Measurements from ENCODE around the gene RAB27B.
"Not testable (repeated sequence)": the region's sequence is repeated elsewhere in the genome, so short reads cannot be mapped to it uniquely, and the experiment has no call there.

Gene RAB27B

GRCh38 chr18:54820785-54821275 lies 7.4 kb upstream of the RAB27B start:
- peaks cover 11% of the 10 kb centered on the region for H3K4me1 ChIP-seq (ENCODE audit: control insufficient read depth, insufficient read depth, low read length)
- not testable (repeated sequence) for H3K9ac ChIP-seq (ENCODE audit: low read length); DNase-seq (ENCODE audit: low read depth); H3K4me3 ChIP-seq (ENCODE audit: low read length); H3K36me3 ChIP-seq (ENCODE audit: control insufficient read depth, insufficient read depth, low read length, severe bottlenecking); H3K9me3 ChIP-seq (ENCODE audit: control insufficient read depth, low read length); H3K27me3 ChIP-seq (replicated peaks; ENCODE audit: control insufficient read depth, insufficient read depth, low read length)

- Histone ChIP-seq H3K27me3 (replicated peaks; ENCODE audit: control insufficient read depth, insufficient read depth, low read length) (no peaks in the 10 kb centered on the region), H3K9ac (ENCODE audit: low read length) (peak overlapping the region; percentile 51), H3K9me3 (ENCODE audit: control insufficient read depth, low read length) (no peaks in the 10 kb centered on the region), H3K36me3 (ENCODE audit: control insufficient read depth, insufficient read depth, low read length, severe bottlenecking) (no peaks in the 10 kb centered on the region), H3K4me3 (ENCODE audit: low read length) (no peak overlapping the region), H3K4me1 (ENCODE audit: control insufficient read depth, insufficient read depth, low read length) (peaks cover 15% of the 10 kb centered on the region)
- peak; percentile 78 for DNase-seq (ENCODE audit: low read depth)
Observed at GRCh38 chr18:54822872-54823845, 5.1 kb upstream of the RAB27B start.

- Histone ChIP-seq H3K9ac (ENCODE audit: low read length) (no peak overlapping the region), H3K4me1 (ENCODE audit: control insufficient read depth, insufficient read depth, low read length) (peaks cover 18% of the 10 kb centered on the region), H3K4me3 (ENCODE audit: low read length) (no peak overlapping the region), H3K27me3 (replicated peaks; ENCODE audit: control insufficient read depth, insufficient read depth, low read length) (no peaks in the 10 kb centered on the region), H3K9me3 (ENCODE audit: control insufficient read depth, low read length) (no peaks in the 10 kb centered on the region), H3K36me3 (ENCODE audit: control insufficient read depth, insufficient read depth, low read length, severe bottlenecking) (no peaks in the 10 kb centered on the region)
- DNase-seq (ENCODE audit: low read depth) = no peak
Observed at GRCh38 chr18:54824761-54825160, 3.5 kb upstream of the RAB27B start.

GRCh38 chr18:54825601-54826344 lies 2.5 kb upstream of the RAB27B start:
- H3K4me1 ChIP-seq (ENCODE audit: control insufficient read depth, insufficient read depth, low read length) = peaks cover 18% of the 10 kb centered on the region
- no peak overlapping the region for H3K9ac ChIP-seq (ENCODE audit: low read length)
- H3K36me3 ChIP-seq (ENCODE audit: control insufficient read depth, insufficient read depth, low read length, severe bottlenecking) = no peaks in the 10 kb centered on the region
- DNase-seq (ENCODE audit: low read depth) = no peak
- no peaks in the 10 kb centered on the region for H3K27me3 ChIP-seq (replicated peaks; ENCODE audit: control insufficient read depth, insufficient read depth, low read length)
- no peak overlapping the region for H3K4me3 ChIP-seq (ENCODE audit: low read length)
- H3K9me3 ChIP-seq (ENCODE audit: control insufficient read depth, low read length) = no peaks in the 10 kb centered on the region

GRCh38 chr18:54828986-54829385 lies 709 bp downstream of the RAB27B start:
- no peak for DNase-seq (ENCODE audit: low read depth)
- Histone ChIP-seq H3K4me1 (ENCODE audit: control insufficient read depth, insufficient read depth, low read length) (peaks cover 7% of the 10 kb centered on the region), H3K36me3 (ENCODE audit: control insufficient read depth, insufficient read depth, low read length, severe bottlenecking) (no peaks in the 10 kb centered on the region), H3K9ac (ENCODE audit: low read length) (peak overlapping the region; percentile 24), H3K9me3 (ENCODE audit: control insufficient read depth, low read length) (peaks cover 4% of the 10 kb centered on the region), H3K4me3 (ENCODE audit: low read length) (peak overlapping the region; percentile 81), H3K27me3 (replicated peaks; ENCODE audit: control insufficient read depth, insufficient read depth, low read length) (no peaks in the 10 kb centered on the region)

GRCh38 chr18:54829856-54830255 lies 1.6 kb downstream of the RAB27B start:
- no peak for DNase-seq (ENCODE audit: low read depth)
- Histone ChIP-seq H3K27me3 (replicated peaks; ENCODE audit: control insufficient read depth, insufficient read depth, low read length) (no peaks in the 10 kb centered on the region), H3K9ac (ENCODE audit: low read length) (no peak overlapping the region), H3K36me3 (ENCODE audit: control insufficient read depth, insufficient read depth, low read length, severe bottlenecking) (no peaks in the 10 kb centered on the region), H3K4me3 (ENCODE audit: low read length) (no peak overlapping the region), H3K9me3 (ENCODE audit: control insufficient read depth, low read length) (peaks cover 4% of the 10 kb centered on the region), H3K4me1 (ENCODE audit: control insufficient read depth, insufficient read depth, low read length) (peaks cover 7% of the 10 kb centered on the region)

GRCh38 chr18:54830260-54830659 lies 2.0 kb downstream of the RAB27B start:
- H3K9ac ChIP-seq (ENCODE audit: low read length) = no peak overlapping the region
- no peak overlapping the region for H3K4me3 ChIP-seq (ENCODE audit: low read length)
- peaks cover 7% of the 10 kb centered on the region for H3K4me1 ChIP-seq (ENCODE audit: control insufficient read depth, insufficient read depth, low read length)

GRCh38 chr18:54830866-54831265 lies 2.6 kb downstream of the RAB27B start:
- Histone ChIP-seq H3K4me1 (ENCODE audit: control insufficient read depth, insufficient read depth, low read length) (peaks cover 7% of the 10 kb centered on the region), H3K27me3 (replicated peaks; ENCODE audit: control insufficient read depth, insufficient read depth, low read length) (no peaks in the 10 kb centered on the region), H3K9me3 (ENCODE audit: control insufficient read depth, low read length) (peaks cover 4% of the 10 kb centered on the region), H3K9ac (ENCODE audit: low read length) (no peak overlapping the region), H3K36me3 (ENCODE audit: control insufficient read depth, insufficient read depth, low read length, severe bottlenecking) (no peaks in the 10 kb centered on the region), H3K4me3 (ENCODE audit: low read length) (no peak overlapping the region)
- DNase-seq (ENCODE audit: low read depth) = no peak

More at GRCh38 chr18:54830260-54830659, 2.0 kb downstream of the RAB27B start:
- no peak for DNase-seq (ENCODE audit: low read depth)
- H3K36me3 ChIP-seq (ENCODE audit: control insufficient read depth, insufficient read depth, low read length, severe bottlenecking) = no peaks in the 10 kb centered on the region
- no peaks in the 10 kb centered on the region for H3K27me3 ChIP-seq (replicated peaks; ENCODE audit: control insufficient read depth, insufficient read depth, low read length)
- peaks cover 4% of the 10 kb centered on the region for H3K9me3 ChIP-seq (ENCODE audit: control insufficient read depth, low read length)

GRCh38 chr18:54835944-54836343 lies 7.7 kb downstream of the RAB27B start:
- H3K27me3 ChIP-seq (replicated peaks; ENCODE audit: control insufficient read depth, insufficient read depth, low read length) = no peaks in the 10 kb centered on the region
- no peak overlapping the region for H3K4me3 ChIP-seq (ENCODE audit: low read length)
- no peak for DNase-seq (ENCODE audit: low read depth)
- H3K9ac ChIP-seq (ENCODE audit: low read length) = no peak overlapping the region
- peaks cover 4% of the 10 kb centered on the region for H3K9me3 ChIP-seq (ENCODE audit: control insufficient read depth, low read length)
- H3K4me1 ChIP-seq (ENCODE audit: control insufficient read depth, insufficient read depth, low read length) = no peaks in the 10 kb centered on the region
- no peaks in the 10 kb centered on the region for H3K36me3 ChIP-seq (ENCODE audit: control insufficient read depth, insufficient read depth, low read length, severe bottlenecking)

- DNase-seq (ENCODE audit: low read depth) = peak; percentile 5
- no peaks in the 10 kb centered on the region for H3K4me1 ChIP-seq (ENCODE audit: control insufficient read depth, insufficient read depth, low read length)
- no peak overlapping the region for H3K4me3 ChIP-seq (ENCODE audit: low read length)
- no peaks in the 10 kb centered on the region for H3K27me3 ChIP-seq (replicated peaks; ENCODE audit: control insufficient read depth, insufficient read depth, low read length)
- no peak overlapping the region for H3K9ac ChIP-seq (ENCODE audit: low read length)
- no peaks in the 10 kb centered on the region for H3K36me3 ChIP-seq (ENCODE audit: control insufficient read depth, insufficient read depth, low read length, severe bottlenecking)
- H3K9me3 ChIP-seq (ENCODE audit: control insufficient read depth, low read length) = no peaks in the 10 kb centered on the region
Observed at GRCh38 chr18:54843314-54843713, 15.0 kb downstream of the RAB27B start.

- Histone ChIP-seq H3K27me3 (replicated peaks; ENCODE audit: control insufficient read depth, insufficient read depth, low read length) (no peaks in the 10 kb centered on the region), H3K36me3 (ENCODE audit: control insufficient read depth, insufficient read depth, low read length, severe bottlenecking) (no peaks in the 10 kb centered on the region), H3K4me3 (ENCODE audit: low read length) (no peak overlapping the region), H3K9ac (ENCODE audit: low read length) (no peak overlapping the region), H3K4me1 (ENCODE audit: control insufficient read depth, insufficient read depth, low read length) (no peaks in the 10 kb centered on the region), H3K9me3 (ENCODE audit: control insufficient read depth, low read length) (no peaks in the 10 kb centered on the region)
- peak; percentile 30 for DNase-seq (ENCODE audit: low read depth)
Observed at GRCh38 chr18:54845787-54846186, 17.5 kb downstream of the RAB27B start.
